H1 (cell line): ENCODE results near the gene FNDC3A. TPM values are rescaled to one million over a fixed set of nuclear protein-coding genes. Genes with fewer than 3 reads are reported as not detected.

Experiments used
- CTCF ChIA-PET: fragments of 300-600 bp; sonication (Branson Sonifier 250); formaldehyde crosslinking; loops from one replicate; lab custom pipeline; 2021; ENCODE audit not compliant: partially characterized antibody; lab: Charles Lee
- POLR2A ChIA-PET: fragments of 300-600 bp; sonication (Branson Sonifier 250); formaldehyde crosslinking; loops from one replicate; lab custom pipeline; 2021; ENCODE audit warnings: inconsistent platforms; ENCODE audit not compliant: partially characterized antibody; lab: Charles Lee
- DNase-seq, 2 experiments: peaks; one replicate each; pipeline versions ENCODE4 v3.0.0 to v3.0.0-alpha.2; 2010 to 2022; ENCODE audit warnings: low spot score in 2 of 2, low read depth in 1 of 2, mixed read lengths in 1 of 2
- FAIRE-seq: peaks from 2 replicates; lab custom pipeline; 2011; peaks lifted over from hg19 to GRCh38; lab: Jason Lieb, UNC
- H2AFZ ChIP-seq: 2 replicates; pipeline ENCODE4 v1.8.1; 2012; ENCODE audit warnings: low read length, inconsistent platforms
- H2AK5ac ChIP-seq: 2 replicates; pipeline ENCODE4 v1.6.1; 2013; ENCODE audit warnings: low read depth, low read length
- H2BK120ac ChIP-seq: replicated peaks from 2 replicates; pipeline ENCODE3; 2013; ENCODE audit warnings: low read depth, low read length, inconsistent platforms
- H2BK12ac ChIP-seq: 2 replicates; pipeline ENCODE4 v1.6.1; 2013; ENCODE audit warnings: low read depth, low read length
- H2BK15ac ChIP-seq: 2 replicates; pipeline ENCODE4 v1.6.1; 2013; ENCODE audit warnings: low read length
- H2BK20ac ChIP-seq: 2 replicates; pipeline ENCODE4 v1.6.1; 2013; ENCODE audit warnings: low read length
- H2BK5ac ChIP-seq: 2 replicates; pipeline ENCODE4 v1.6.1; 2013; ENCODE audit warnings: low read depth, low read length
- H3K14ac ChIP-seq: 2 replicates; pipeline ENCODE4 v1.6.1; 2013; ENCODE audit warnings: inconsistent platforms; ENCODE audit not compliant: insufficient read length
- H3K18ac ChIP-seq: 2 replicates; pipeline ENCODE4 v1.6.1; 2013; ENCODE audit warnings: low read length; ENCODE audit errors: extremely low read depth
- H3K23ac ChIP-seq: 2 replicates; pipeline ENCODE4 v1.6.1; 2013; ENCODE audit warnings: inconsistent platforms; ENCODE audit not compliant: insufficient read length
- H3K23me2 ChIP-seq: 2 replicates; pipeline ENCODE4 v1.6.1; 2013; ENCODE audit warnings: low read depth, low read length
- H3K27ac ChIP-seq: 2 replicates; pipeline ENCODE4 v1.6.1; 2011; ENCODE audit warnings: low read depth, low read length, inconsistent platforms
- H3K27me3 ChIP-seq, 4 experiments: replicated peaks in 1 of 4; 1 replicate in 1 of 4; 2 replicates in 3 of 4; pipeline versions ENCODE4 v1.6.1 to v1.8.1; 2011 to 2013; ENCODE audit warnings: low read length in 3 of 4, mild to moderate bottlenecking in 3 of 4, inconsistent platforms in 2 of 4, mixed read lengths in 2 of 4, moderate library complexity in 1 of 4; ENCODE audit not compliant: control insufficient read depth in 3 of 4, insufficient read depth in 3 of 4; ENCODE audit errors: extremely low read depth in 1 of 4
- H3K36me3 ChIP-seq, 4 experiments: 2 replicates each; pipeline versions ENCODE4 v1.6.1 to v1.8.1; 2011 to 2013; ENCODE audit warnings: mild to moderate bottlenecking in 4 of 4, low read length in 3 of 4, moderate library complexity in 2 of 4, control low read depth in 1 of 4, inconsistent platforms in 1 of 4; ENCODE audit not compliant: insufficient read depth in 4 of 4, control insufficient read depth in 2 of 4
- H3K4ac ChIP-seq: replicated peaks from 2 replicates; pipeline ENCODE3; 2013; ENCODE audit warnings: low read length, low read depth, mixed read lengths, inconsistent platforms; ENCODE audit not compliant: insufficient read length
- H3K4me1 ChIP-seq, 4 experiments: replicated peaks in 1 of 4; 1 replicate in 1 of 4; 2 replicates in 3 of 4; pipeline versions ENCODE4 v1.6.1 to v1.8.1; 2011 to 2013; ENCODE audit warnings: low read length in 3 of 4, inconsistent platforms in 2 of 4, mixed read lengths in 1 of 4; ENCODE audit not compliant: insufficient read depth in 4 of 4, control insufficient read depth in 3 of 4
- H3K4me2 ChIP-seq, 2 experiments: 2 replicates each; pipeline versions ENCODE4 v1.6.1 to v1.8.1; 2011 to 2013; ENCODE audit warnings: low read depth in 2 of 2, low read length in 2 of 2, control low read depth in 1 of 2, inconsistent platforms in 1 of 2, mild to moderate bottlenecking in 1 of 2; ENCODE audit not compliant: insufficient read depth in 1 of 2
- H3K4me3 ChIP-seq, 4 experiments: fragments of 200-600, 300-600 bp in 1 of 4; sonication (generic), shearing (Covaris generic), sonication (Bioruptor Twin) in 1 of 4; 2 replicates each; pipeline versions ENCODE4 v1.5.1 to v1.8.1; 2011 to 2016; ENCODE audit warnings: low read length in 4 of 4, low read depth in 3 of 4, control low read depth in 2 of 4, inconsistent platforms in 2 of 4, mild to moderate bottlenecking in 2 of 4, mixed read lengths in 1 of 4, moderate library complexity in 1 of 4; ENCODE audit not compliant: insufficient read depth in 2 of 4; ENCODE audit errors: extremely low read depth in 1 of 4
- H3K56ac ChIP-seq: replicated peaks from 2 replicates; pipeline ENCODE3; 2013; ENCODE audit warnings: low read depth, mild to moderate bottlenecking, mixed read lengths, low read length, inconsistent platforms; ENCODE audit not compliant: insufficient read length
- H3K79me1 ChIP-seq: 2 replicates; pipeline ENCODE4 v1.6.1; 2013; ENCODE audit warnings: low read depth, low read length, control low read depth
- H3K79me2 ChIP-seq, 2 experiments: 2 replicates each; pipeline versions ENCODE4 v1.6.1 to v1.8.1; 2012 to 2013; ENCODE audit warnings: low read length in 2 of 2, mild to moderate bottlenecking in 2 of 2, inconsistent platforms in 1 of 2; ENCODE audit not compliant: insufficient read depth in 2 of 2, control insufficient read depth in 1 of 2
- H3K9ac ChIP-seq, 4 experiments: replicated peaks in 1 of 4; 1 replicate in 1 of 4; 2 replicates in 3 of 4; pipeline versions ENCODE4 v1.6.1 to v1.8.1; 2011 to 2013; ENCODE audit warnings: low read depth in 3 of 4, low read length in 3 of 4, control low read depth in 2 of 4, mild to moderate bottlenecking in 2 of 4, moderate library complexity in 2 of 4, inconsistent platforms in 1 of 4; ENCODE audit errors: extremely low read depth in 1 of 4
- H3K9me3 ChIP-seq, 2 experiments: 2 replicates each; pipeline versions ENCODE4 v1.6.1 to v1.8.1; 2012 to 2013; ENCODE audit warnings: mild to moderate bottlenecking in 2 of 2, moderate library complexity in 2 of 2, control low read depth in 1 of 2, inconsistent platforms in 1 of 2, low read depth in 1 of 2, low read length in 1 of 2, mixed read lengths in 1 of 2; ENCODE audit not compliant: insufficient read depth in 2 of 2
- H4K20me1 ChIP-seq, 2 experiments: replicated peaks in 1 of 2; 2 replicates each; pipeline versions ENCODE3 to v1.8.1; 2011 to 2013; ENCODE audit warnings: inconsistent platforms in 2 of 2, low read length in 2 of 2, mild to moderate bottlenecking in 1 of 2; ENCODE audit not compliant: insufficient read depth in 2 of 2, control insufficient read depth in 1 of 2
- H4K5ac ChIP-seq: 2 replicates; pipeline ENCODE4 v1.6.1; 2013; ENCODE audit warnings: low read length, low read depth, mixed read lengths, inconsistent platforms; ENCODE audit not compliant: insufficient read length
- H4K8ac ChIP-seq: 2 replicates; pipeline ENCODE4 v1.8.0; 2013; ENCODE audit warnings: mild to moderate bottlenecking, moderate library complexity, low read length, inconsistent platforms; ENCODE audit not compliant: insufficient read depth; ENCODE audit errors: extremely low read depth
- H4K91ac ChIP-seq: replicated peaks from 2 replicates; pipeline ENCODE3; 2013; ENCODE audit warnings: low read length, mixed read lengths, inconsistent platforms; ENCODE audit not compliant: insufficient read length
- ATF3 ChIP-seq: IDR thresholded peaks from 2 replicates; pipeline ENCODE4 v1.6.1; 2011; ENCODE audit warnings: low read depth, mild to moderate bottlenecking, low read length; ENCODE audit not compliant: insufficient read depth
- BCL11A ChIP-seq, 2 experiments: IDR thresholded peaks; one replicate each; pipeline ENCODE4 v1.6.1; 2011; ENCODE audit warnings: low read depth in 2 of 2, low read length in 2 of 2, mild to moderate bottlenecking in 2 of 2
- WGBS, 2 experiments: shearing (Covaris generic) in 1 of 2; methylation state at CpG; one replicate each; pipeline versions ENCODE4 v1.1.6 to v1.1.7; 2013 to 2015; ENCODE audit warnings: low lambda C conversion rate in 2 of 2, mixed read lengths in 2 of 2, inconsistent platforms in 1 of 2, low coverage in 1 of 2, missing lambda C conversion rate in 1 of 2; ENCODE audit not compliant: insufficient replicate concordance in 2 of 2, insufficient coverage in 1 of 2, insufficient read length in 1 of 2; ENCODE audit errors: extremely low coverage in 1 of 2, missing lambda C conversion rate in 1 of 2; 5-methylcytosine and 5-hydroxymethylcytosine counted together
- polyA plus RNA-seq, 7 experiments: library from polyadenylated mRNA; depleted of rRNA in 3 of 7; stranded (reverse) in 5 of 7; unstranded in 2 of 7; fragments of >200 nt in 5 of 7; fragments of 200-250 nt in 2 of 7; gene quantifications; 1 replicate in 5 of 7; 2 replicates in 1 of 7; 4 replicates in 1 of 7; pipeline versions ENCODE4 v1.2.1 to v1.2.3, GENCODE V29; 2011 to 2013; ENCODE audit warnings: missing spikeins in 2 of 7, mixed read lengths in 2 of 7
- total RNA-seq: library from RNA; stranded (reverse); fragmentation: NEBNext Ultra II Directional; extraction: Animal tissue kit (Norgen Biotek cat#: 25700); gene quantifications from 2 replicates; pipeline ENCODE4 v1.2.1, GENCODE V29; 2021

FNDC3A gene
- total and polyA plus RNA-seq, 2 of the 8 experiments (the other 6 are each of a cell fraction or from before 2014, with no cell fraction given) = 14.6 to 26.0 TPM

- H3K18ac ChIP-seq = no peak overlapping the region
Observed at GRCh38 chr13:49029570-49029969, 53.9 kb downstream of the FNDC3A start.

More at GRCh38 chr13:49029570-49029969, 53.9 kb downstream of the FNDC3A start:
- Histone ChIP-seq H3K4me3 (no peak overlapping the region), H2AK5ac (no peak overlapping the region), H3K4ac (no peak overlapping the region), H4K8ac (no peak overlapping the region), H2BK12ac (no peak overlapping the region), H4K5ac (no peak overlapping the region), H3K56ac (no peak overlapping the region), H3K23ac (no peak overlapping the region), H3K4me2 (no peak overlapping the region), H3K23me2 (no peaks in the 10 kb centered on the region), H2BK20ac (no peak overlapping the region), H3K9ac (no peak overlapping the region), H3K4me1 (no peaks in the 10 kb centered on the region), H4K20me1 (no peaks in the 10 kb centered on the region), H3K27ac (no peak overlapping the region), H4K91ac (no peak overlapping the region), H3K14ac (no peak overlapping the region), H3K27me3 (no peaks in the 10 kb centered on the region), H3K79me2 (no peaks in the 10 kb centered on the region; a peak in 1 of 4 replicates), H2BK120ac (no peak overlapping the region), H2BK5ac (no peak overlapping the region), H3K79me1 (no peaks in the 10 kb centered on the region), H2BK15ac (no peak overlapping the region), H3K36me3 (no peaks in the 10 kb centered on the region), H3K9me3 (no peaks in the 10 kb centered on the region), H2AFZ (no peak overlapping the region)
- DNase-seq (no peak), FAIRE-seq (no peak)
- ChIA-PET POLR2A (no interaction called here), CTCF (no interaction called here)
- 90% methylated on average over 2 of the region's 2 CpGs; no CpG with 5 or more reads in 1 of the 2 experiments for WGBS, 2 experiments
- TF ChIP-seq ATF3 (no peak), BCL11A (IDR thresholded peaks at IDR 0.05; ENCODE audit: low read depth in 2 of 2, low read length in 2 of 2) (no peak)
